Left lung (tissue), 10 donors: Measurements from ENCODE around the gene DLG1. TPM values are rescaled to one million over a fixed set of nuclear protein-coding genes. Genes with fewer than 3 reads are reported as not detected.

Source experiments
- ATAC-seq: fragments of 200-7000 bp; cut with Tn5 transposase; one replicate; pipeline ENCODE4 v1.9.1; 2020; ENCODE audit warnings: moderate library complexity
- DNase-seq, 4 donors: peaks; one replicate each; pipeline ENCODE4 v3.0.0-alpha.2; 2013 to 2020
- H3K27ac ChIP-seq, 2 donors: fragments of 200-600 bp; sonication (generic) in 1 of 2; one replicate each; pipeline versions ENCODE4 v1.5.0 to v1.8.0; 2020 to 2021
- H3K27me3 ChIP-seq, 2 donors: fragments of 200-600 bp; sonication (generic) in 1 of 2; one replicate each; pipeline versions ENCODE4 v1.5.0 to v1.8.0; 2020 to 2021
- H3K36me3 ChIP-seq, 2 donors: fragments of 200-600 bp; sonication (generic) in 1 of 2; one replicate each; pipeline versions ENCODE4 v1.5.0 to v1.8.0; 2020 to 2021
- H3K4me1 ChIP-seq, 2 donors: fragments of 200-600 bp; one replicate each; pipeline ENCODE4 v1.8.0; 2021
- H3K4me3 ChIP-seq, 2 donors: fragments of 200-600 bp; sonication (generic) in 1 of 2; one replicate each; pipeline versions ENCODE4 v1.5.0 to v1.8.0; 2020 to 2021; ENCODE audit warnings: mild to moderate bottlenecking in 1 of 2
- H3K9me3 ChIP-seq, 2 donors: fragments of 200-600 bp; sonication (generic) in 1 of 2; one replicate each; pipeline versions ENCODE4 v1.5.0 to v1.8.0; 2020 to 2021
- CTCF ChIP-seq, 2 donors: fragments of 200-600 bp; sonication (generic) in 1 of 2; IDR thresholded peaks; one replicate each; pipeline versions ENCODE4 v1.5.0 to v1.8.0; 2021; ENCODE audit warnings: antibody characterized with exemption in 2 of 2
- intact Hi-C, 2 donors: fragments of 100-400 bp; cut with DNase I; formaldehyde crosslinking; loops; one replicate each; pipeline versions ENCODE4 v1.11.2 to v1.14.2; 2022
- polyA plus RNA-seq, 6 donors: library from polyadenylated mRNA; unstranded; fragments of 120-200 nt; gene quantifications; one replicate each; pipeline ENCODE4 v1.2.1, GENCODE V29; 2013; ENCODE audit not compliant: insufficient read length in 6 of 6
- total RNA-seq, 2 donors: library from RNA; stranded (reverse); fragmentation: NEBNext Ultra II Directional; extraction: Animal tissue kit (Norgen Biotek cat#: 25700); gene quantifications; one replicate each; pipeline ENCODE4 v1.2.1, GENCODE V29; 2021
- donor health status: DM: no; HTN: yes; CAD: no.
- donor health status: DM: no; HTN: no; CAD: no.

The DLG1 gene
- total and polyA plus RNA-seq, 8 donors, result 71.0 to 89.9 (median 83.2) TPM

GRCh38 chr3:197014942-197015575 lies 283.4 kb downstream of the DLG1 start:
- DNase-seq (no peak), ATAC-seq (no peak)
- Histone ChIP-seq H3K27ac (no peak overlapping the region), H3K9me3 (no peaks in the 10 kb centered on the region), H3K4me3 (no peak overlapping the region), H3K27me3 (no peaks in the 10 kb centered on the region), H3K36me3 (no peaks in the 10 kb centered on the region), H3K4me1 (no peaks in the 10 kb centered on the region)
- intact Hi-C loops, result no loop called here
- TF ChIP-seq CTCF (IDR thresholded peaks at IDR 0.05), result no peak

GRCh38 chr3:197014024-197014423 lies 284.4 kb downstream of the DLG1 start:
- TF ChIP-seq CTCF (IDR thresholded peaks at IDR 0.05), result no peak
- ATAC-seq (no peak), DNase-seq (no peak)
- Histone ChIP-seq H3K9me3 (no peaks in the 10 kb centered on the region), H3K4me3 (no peak overlapping the region), H3K36me3 (no peaks in the 10 kb centered on the region), H3K27me3 (no peaks in the 10 kb centered on the region), H3K4me1 (no peaks in the 10 kb centered on the region), H3K27ac (no peak overlapping the region)
- intact Hi-C loops, result no loop called here

- no peak for TF ChIP-seq CTCF (IDR thresholded peaks at IDR 0.05)
- no peak for ATAC-seq
- H3K27me3 ChIP-seq, result no peaks in the 10 kb centered on the region
- no peak overlapping the region for H3K4me3 ChIP-seq
- no peaks in the 10 kb centered on the region for H3K36me3 ChIP-seq
- intact Hi-C loops, result no loop called here
- H3K9me3 ChIP-seq, result no peaks in the 10 kb centered on the region
- no peaks in the 10 kb centered on the region for H3K4me1 ChIP-seq
- no peak for DNase-seq
- H3K27ac ChIP-seq, result no peak overlapping the region
Measured at GRCh38 chr3:197012540-197012883, 285.9 kb downstream of the DLG1 start.

GRCh38 chr3:197011780-197012539 lies 286.5 kb downstream of the DLG1 start:
- Histone ChIP-seq H3K4me3 (no peak overlapping the region), H3K36me3 (no peaks in the 10 kb centered on the region), H3K4me1 (no peaks in the 10 kb centered on the region), H3K27ac (no peak overlapping the region), H3K27me3 (no peaks in the 10 kb centered on the region), H3K9me3 (no peaks in the 10 kb centered on the region)
- DNase-seq (no peak), ATAC-seq (no peak)
- intact Hi-C loops, result no loop called here
- TF ChIP-seq CTCF (IDR thresholded peaks at IDR 0.05), result no peak

GRCh38 chr3:197010556-197011351 lies 287.7 kb downstream of the DLG1 start:
- ATAC-seq, result no peak
- intact Hi-C loops, result no loop called here
- Histone ChIP-seq H3K27me3 (no peaks in the 10 kb centered on the region), H3K9me3 (no peaks in the 10 kb centered on the region), H3K36me3 (no peaks in the 10 kb centered on the region), H3K4me1 (no peaks in the 10 kb centered on the region), H3K4me3 (no peak overlapping the region), H3K27ac (no peak overlapping the region)
- peak in 1 of 4 donors; percentile 29 for DNase-seq
- TF ChIP-seq CTCF (IDR thresholded peaks at IDR 0.05), result no peak
